Measurements from ENCODE around the gene FLT1.

FLT1 gene

DNA sequence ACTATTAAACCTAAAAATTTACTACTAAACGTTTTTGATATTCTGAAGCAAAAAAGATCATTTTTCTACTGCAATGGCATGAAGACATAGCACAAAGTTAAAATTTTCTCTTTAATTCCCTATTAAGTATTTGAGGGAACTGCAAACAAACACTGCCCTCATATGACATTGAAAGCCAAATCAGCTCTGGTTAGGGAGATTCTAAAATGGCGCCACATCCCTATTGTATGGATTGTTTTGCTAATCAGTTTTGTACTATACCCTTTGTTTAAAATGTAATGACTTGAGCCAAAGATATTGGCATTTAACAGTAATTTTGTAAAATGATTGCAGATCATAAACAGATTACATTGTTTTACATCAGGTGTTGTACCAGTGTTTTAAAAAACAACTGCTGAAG lies 65.8 kb downstream of the FLT1 start:
- no peaks in the 10 kb centered on the region for H3K79me2 ChIP-seq (ENCODE audit: insufficient read depth, low read depth)
- H3K4me2 ChIP-seq: peak overlapping the region; percentile 69; the same call in 1 of the 2 replicates
- H3K4me1 ChIP-seq (ENCODE audit: low read depth, poor library complexity, severe bottlenecking): peaks cover 19% of the 10 kb centered on the region
- no peak overlapping the region for H3K9ac ChIP-seq
- TF ChIP-seq, protein P1, sequence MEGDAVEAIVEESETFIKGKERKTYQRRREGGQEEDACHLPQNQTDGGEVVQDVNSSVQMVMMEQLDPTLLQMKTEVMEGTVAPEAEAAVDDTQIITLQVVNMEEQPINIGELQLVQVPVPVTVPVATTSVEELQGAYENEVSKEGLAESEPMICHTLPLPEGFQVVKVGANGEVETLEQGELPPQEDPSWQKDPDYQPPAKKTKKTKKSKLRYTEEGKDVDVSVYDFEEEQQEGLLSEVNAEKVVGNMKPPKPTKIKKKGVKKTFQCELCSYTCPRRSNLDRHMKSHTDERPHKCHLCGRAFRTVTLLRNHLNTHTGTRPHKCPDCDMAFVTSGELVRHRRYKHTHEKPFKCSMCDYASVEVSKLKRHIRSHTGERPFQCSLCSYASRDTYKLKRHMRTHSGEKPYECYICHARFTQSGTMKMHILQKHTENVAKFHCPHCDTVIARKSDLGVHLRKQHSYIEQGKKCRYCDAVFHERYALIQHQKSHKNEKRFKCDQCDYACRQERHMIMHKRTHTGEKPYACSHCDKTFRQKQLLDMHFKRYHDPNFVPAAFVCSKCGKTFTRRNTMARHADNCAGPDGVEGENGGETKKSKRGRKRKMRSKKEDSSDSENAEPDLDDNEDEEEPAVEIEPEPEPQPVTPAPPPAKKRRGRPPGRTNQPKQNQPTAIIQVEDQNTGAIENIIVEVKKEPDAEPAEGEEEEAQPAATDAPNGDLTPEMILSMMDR (conservative IDR thresholded peaks at IDR 0.05; ENCODE audit: low read depth, low read length): no peak
- H3K4me3 ChIP-seq (IDR thresholded peaks at IDR 0.05; ENCODE audit: insufficient read depth, low read depth, low read length): no peak overlapping the region
- H3K36me3 ChIP-seq (ENCODE audit: insufficient read depth): no peaks in the 10 kb centered on the region
- no peaks in the 10 kb centered on the region for H3K27me3 ChIP-seq (ENCODE audit: insufficient read depth, low read depth)
- no peak overlapping the region for H3K27ac ChIP-seq
- H4K20me1 ChIP-seq (ENCODE audit: insufficient read depth): no peaks in the 10 kb centered on the region
- H2AFZ ChIP-seq (ENCODE audit: low read depth): no peak overlapping the region

DNA sequence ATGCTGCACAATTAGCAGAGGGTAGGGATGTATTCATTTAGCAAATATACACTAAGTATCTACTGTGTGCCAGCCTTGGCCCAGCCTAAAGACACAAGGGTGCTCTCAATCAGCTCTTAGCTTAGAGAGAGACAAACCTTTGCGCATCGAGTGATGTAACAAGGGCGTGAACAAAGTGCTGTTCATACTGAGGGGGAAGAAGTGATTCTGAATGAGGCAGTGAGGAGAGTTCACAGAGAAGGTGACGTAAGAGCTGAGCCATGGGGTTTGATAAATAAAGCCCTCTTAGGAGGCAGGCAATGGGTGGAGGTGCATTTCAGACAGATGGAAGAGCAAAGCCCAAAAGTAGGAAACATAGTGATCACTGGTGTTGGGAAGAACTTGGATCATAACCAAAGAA lies 68.5 kb downstream of the FLT1 start:
- no peaks in the 10 kb centered on the region for H3K36me3 ChIP-seq (ENCODE audit: insufficient read depth)
- no peak overlapping the region for H2AFZ ChIP-seq (ENCODE audit: low read depth)
- H3K4me2 ChIP-seq: no peak overlapping the region
- peaks cover 19% of the 10 kb centered on the region for H3K4me1 ChIP-seq (ENCODE audit: low read depth, poor library complexity, severe bottlenecking)
- no peak overlapping the region for H3K4me3 ChIP-seq (IDR thresholded peaks at IDR 0.05; ENCODE audit: insufficient read depth, low read depth, low read length)
- H3K9ac ChIP-seq: no peak overlapping the region
- H4K20me1 ChIP-seq (ENCODE audit: insufficient read depth): no peaks in the 10 kb centered on the region
- H3K27ac ChIP-seq: no peak overlapping the region
- H3K27me3 ChIP-seq (ENCODE audit: insufficient read depth, low read depth): no peaks in the 10 kb centered on the region
- H3K79me2 ChIP-seq (ENCODE audit: insufficient read depth, low read depth): no peaks in the 10 kb centered on the region
- TF ChIP-seq, protein P1 (conservative IDR thresholded peaks at IDR 0.05; ENCODE audit: low read depth, low read length): no peak

DNA sequence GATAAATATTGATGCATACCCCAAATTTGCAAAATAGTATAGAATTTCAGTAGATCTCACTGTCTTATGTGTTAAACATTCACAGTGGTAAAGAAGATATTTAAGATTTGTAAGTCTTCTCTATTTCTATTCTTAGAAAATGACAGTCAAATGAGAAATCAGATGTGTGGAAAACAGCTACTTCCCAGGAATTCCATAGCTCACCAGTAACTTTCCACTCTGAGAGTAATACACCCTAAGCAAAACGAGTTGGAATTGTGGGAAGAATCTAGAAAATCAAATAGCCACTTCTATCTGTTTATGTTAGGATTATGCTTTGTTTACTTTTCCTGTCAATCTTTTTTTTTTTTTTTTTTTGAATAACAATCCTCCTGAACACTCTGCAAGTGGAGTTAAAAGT lies 69.1 kb downstream of the FLT1 start:
- H3K4me2 ChIP-seq: no peak overlapping the region
- no peaks in the 10 kb centered on the region for H3K36me3 ChIP-seq (ENCODE audit: insufficient read depth)

DNA sequence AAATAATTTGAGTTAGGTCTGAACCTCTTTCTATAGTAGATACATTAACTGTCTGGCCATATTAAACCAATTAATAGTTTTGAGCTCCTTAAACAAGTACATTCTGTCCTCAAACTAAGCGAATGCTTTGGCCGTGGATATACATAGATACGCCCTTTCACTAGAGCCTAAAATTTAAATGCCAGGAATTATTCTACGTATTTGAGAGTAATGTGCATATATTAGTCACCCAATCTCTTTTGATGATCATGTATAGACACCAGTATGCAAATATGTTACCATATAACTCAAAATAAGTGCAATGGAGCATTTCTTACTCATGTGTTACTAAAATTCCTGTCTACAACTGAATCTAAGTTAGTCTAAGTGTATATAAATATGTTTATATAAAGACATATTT lies 70.4 kb downstream of the FLT1 start:
- H3K36me3 ChIP-seq (ENCODE audit: insufficient read depth): no peaks in the 10 kb centered on the region
- H3K4me2 ChIP-seq: no peak overlapping the region
- no peak overlapping the region for H3K4me3 ChIP-seq (IDR thresholded peaks at IDR 0.05; ENCODE audit: insufficient read depth, low read depth, low read length)
- H3K4me1 ChIP-seq (ENCODE audit: low read depth, poor library complexity, severe bottlenecking): peaks cover 8% of the 10 kb centered on the region
- no peak overlapping the region for H3K9ac ChIP-seq
- TF ChIP-seq, protein P1 (conservative IDR thresholded peaks at IDR 0.05; ENCODE audit: low read depth, low read length): no peak
- no peak overlapping the region for H2AFZ ChIP-seq (ENCODE audit: low read depth)
- H3K27me3 ChIP-seq (ENCODE audit: insufficient read depth, low read depth): no peaks in the 10 kb centered on the region
- no peaks in the 10 kb centered on the region for H4K20me1 ChIP-seq (ENCODE audit: insufficient read depth)
- no peaks in the 10 kb centered on the region for H3K79me2 ChIP-seq (ENCODE audit: insufficient read depth, low read depth)
- no peak overlapping the region for H3K27ac ChIP-seq

More for the DNA sequence above, 69.1 kb downstream of the FLT1 start:
- Histone ChIP-seq H3K4me1 (ENCODE audit: low read depth, poor library complexity, severe bottlenecking) (peaks cover 17% of the 10 kb centered on the region), H4K20me1 (ENCODE audit: insufficient read depth) (no peaks in the 10 kb centered on the region), H3K79me2 (ENCODE audit: insufficient read depth, low read depth) (no peaks in the 10 kb centered on the region), H3K27ac (no peak overlapping the region), H3K27me3 (ENCODE audit: insufficient read depth, low read depth) (no peaks in the 10 kb centered on the region), H3K4me3 (IDR thresholded peaks at IDR 0.05; ENCODE audit: insufficient read depth, low read depth, low read length) (no peak overlapping the region), H2AFZ (ENCODE audit: low read depth) (no peak overlapping the region), H3K9ac (no peak overlapping the region)
- TF ChIP-seq, protein P1 (conservative IDR thresholded peaks at IDR 0.05; ENCODE audit: low read depth, low read length): no peak
